Measurements from ENCODE around the gene FAM50B. TPM values are rescaled to one million over a fixed set of nuclear protein-coding genes. Genes with fewer than 3 reads are reported as not detected.

The FAM50B gene
- total and polyA plus RNA-seq, 2 of the 4 experiments (the other 2 are of a cell fraction) = 4.1 to 7.4 TPM

DNA sequence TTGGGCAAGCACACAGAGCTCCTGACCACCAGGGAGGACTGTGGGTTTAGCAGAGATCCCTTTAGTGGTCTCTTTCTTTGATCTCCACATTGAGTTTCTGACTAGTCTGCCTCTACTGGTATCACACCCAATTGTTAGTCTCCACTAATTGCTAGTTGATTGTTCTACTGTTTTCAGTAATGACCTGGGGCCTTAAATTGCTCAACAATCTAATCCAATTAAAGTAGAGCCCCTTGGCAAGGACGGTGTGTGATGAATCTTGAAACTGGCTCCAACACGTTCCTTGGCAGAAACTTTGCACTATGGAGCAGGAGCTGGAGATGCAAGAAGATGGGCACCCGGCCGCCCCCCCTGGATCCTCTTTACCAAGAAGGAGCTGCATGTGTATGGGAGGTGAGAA lies 12.3 kb downstream of the FAM50B start:
- H3K9me1 ChIP-seq (ENCODE audit: insufficient read depth, low read length) = no peaks in the 10 kb centered on the region
- no peak overlapping the region for H4K91ac ChIP-seq (ENCODE audit: insufficient read depth, low read depth, low read length)
- H3K56ac ChIP-seq (ENCODE audit: extremely low read depth, insufficient read depth, low read length) = no peak overlapping the region
- no peak overlapping the region for H4K5ac ChIP-seq (ENCODE audit: low read depth, low read length)
- in situ Hi-C loops (cut with MboI; ENCODE audit: low sequenced_read_pairs) = no loop called here
- no peak overlapping the region for H3K27ac ChIP-seq (ENCODE audit: insufficient read depth, low read length)
- H2AK9ac ChIP-seq (replicated peaks; ENCODE audit: low read depth, low read length, poor library complexity) = no peak overlapping the region
- H2BK5ac ChIP-seq (ENCODE audit: low read depth, low read length, poor library complexity, severe bottlenecking) = no peak overlapping the region
- 0 out of 2 replicates have a peak, but pooled peaks cover 4% of the 10 kb centered on the region for H3K27me3 ChIP-seq (ENCODE audit: control insufficient read depth, insufficient read depth, low read length)
- dilution Hi-C loops (cut with HindIII; ENCODE audit: low sequenced_read_pairs, unreplicated experiment) = no loop called here
- H3K9ac ChIP-seq (ENCODE audit: low read depth, low read length) = no peak overlapping the region
- H4K20me1 ChIP-seq (ENCODE audit: insufficient read depth, low read length) = no peaks in the 10 kb centered on the region
- H2BK120ac ChIP-seq (ENCODE audit: low read depth, low read length) = no peak overlapping the region
- ATAC-seq (ENCODE audit: low read depth) (no peak), DNase-seq (no peak)
- intact Hi-C loops (cut with micrococcal nuclease) = no loop called here
- H3K4ac ChIP-seq (ENCODE audit: low read depth, low read length) = no peak overlapping the region
- TF ChIP-seq FOS (IDR thresholded peaks at IDR 0.05; ENCODE audit: low read depth, low read length) (no peak), RCOR1 (IDR thresholded peaks at IDR 0.05; ENCODE audit: insufficient replicate concordance, low read length) (no peak), RAD21 (IDR thresholded peaks at IDR 0.05; ENCODE audit: low read length) (no peak), POLR2A (IDR thresholded peaks at IDR 0.05; ENCODE audit: low read depth, low read length) (no peak), MAFK (IDR thresholded peaks at IDR 0.05; ENCODE audit: low read depth, low read length) (no peak), SMC3 (IDR thresholded peaks at IDR 0.05; ENCODE audit: low read depth, low read length) (no peak), MAZ (IDR thresholded peaks at IDR 0.05; ENCODE audit: borderline replicate concordance, low read depth, low read length) (no peak), MXI1 (IDR thresholded peaks at IDR 0.05; ENCODE audit: borderline replicate concordance, low read depth, low read length) (no peak), CHD1 (IDR thresholded peaks at IDR 0.05; ENCODE audit: low read depth, low read length) (no peak), NFE2L2 (IDR thresholded peaks at IDR 0.05; ENCODE audit: low read depth, low read length) (no peak), BHLHE40 (IDR thresholded peaks at IDR 0.05; ENCODE audit: low read depth, low read length) (no peak), CEBPB (IDR thresholded peaks at IDR 0.05; ENCODE audit: low read depth, low read length) (no peak), RFX5 (IDR thresholded peaks at IDR 0.05; ENCODE audit: low read depth, low read length) (no peak)
- TF ChIP-seq, protein P1, sequence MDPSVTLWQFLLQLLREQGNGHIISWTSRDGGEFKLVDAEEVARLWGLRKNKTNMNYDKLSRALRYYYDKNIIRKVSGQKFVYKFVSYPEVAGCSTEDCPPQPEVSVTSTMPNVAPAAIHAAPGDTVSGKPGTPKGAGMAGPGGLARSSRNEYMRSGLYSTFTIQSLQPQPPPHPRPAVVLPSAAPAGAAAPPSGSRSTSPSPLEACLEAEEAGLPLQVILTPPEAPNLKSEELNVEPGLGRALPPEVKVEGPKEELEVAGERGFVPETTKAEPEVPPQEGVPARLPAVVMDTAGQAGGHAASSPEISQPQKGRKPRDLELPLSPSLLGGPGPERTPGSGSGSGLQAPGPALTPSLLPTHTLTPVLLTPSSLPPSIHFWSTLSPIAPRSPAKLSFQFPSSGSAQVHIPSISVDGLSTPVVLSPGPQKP (IDR thresholded peaks at IDR 0.05; ENCODE audit: borderline replicate concordance, low read depth, low read length) = no peak
- TF ChIP-seq, protein P2, sequence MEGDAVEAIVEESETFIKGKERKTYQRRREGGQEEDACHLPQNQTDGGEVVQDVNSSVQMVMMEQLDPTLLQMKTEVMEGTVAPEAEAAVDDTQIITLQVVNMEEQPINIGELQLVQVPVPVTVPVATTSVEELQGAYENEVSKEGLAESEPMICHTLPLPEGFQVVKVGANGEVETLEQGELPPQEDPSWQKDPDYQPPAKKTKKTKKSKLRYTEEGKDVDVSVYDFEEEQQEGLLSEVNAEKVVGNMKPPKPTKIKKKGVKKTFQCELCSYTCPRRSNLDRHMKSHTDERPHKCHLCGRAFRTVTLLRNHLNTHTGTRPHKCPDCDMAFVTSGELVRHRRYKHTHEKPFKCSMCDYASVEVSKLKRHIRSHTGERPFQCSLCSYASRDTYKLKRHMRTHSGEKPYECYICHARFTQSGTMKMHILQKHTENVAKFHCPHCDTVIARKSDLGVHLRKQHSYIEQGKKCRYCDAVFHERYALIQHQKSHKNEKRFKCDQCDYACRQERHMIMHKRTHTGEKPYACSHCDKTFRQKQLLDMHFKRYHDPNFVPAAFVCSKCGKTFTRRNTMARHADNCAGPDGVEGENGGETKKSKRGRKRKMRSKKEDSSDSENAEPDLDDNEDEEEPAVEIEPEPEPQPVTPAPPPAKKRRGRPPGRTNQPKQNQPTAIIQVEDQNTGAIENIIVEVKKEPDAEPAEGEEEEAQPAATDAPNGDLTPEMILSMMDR (conservative IDR thresholded peaks at IDR 0.05; ENCODE audit: low read depth, low read length) = no peak
- TF ChIP-seq, protein P3, sequence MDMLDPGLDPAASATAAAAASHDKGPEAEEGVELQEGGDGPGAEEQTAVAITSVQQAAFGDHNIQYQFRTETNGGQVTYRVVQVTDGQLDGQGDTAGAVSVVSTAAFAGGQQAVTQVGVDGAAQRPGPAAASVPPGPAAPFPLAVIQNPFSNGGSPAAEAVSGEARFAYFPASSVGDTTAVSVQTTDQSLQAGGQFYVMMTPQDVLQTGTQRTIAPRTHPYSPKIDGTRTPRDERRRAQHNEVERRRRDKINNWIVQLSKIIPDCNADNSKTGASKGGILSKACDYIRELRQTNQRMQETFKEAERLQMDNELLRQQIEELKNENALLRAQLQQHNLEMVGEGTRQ (IDR thresholded peaks at IDR 0.05; ENCODE audit: low read depth, low read length) = no peak
- H3K4me3 ChIP-seq (ENCODE audit: insufficient read depth, low read depth, low read length) = no peak overlapping the region
- H3K4me2 ChIP-seq (ENCODE audit: low read depth, low read length) = no peak overlapping the region
- POLR2A ChIA-PET (ENCODE audit: unreplicated experiment) = no interaction called here
- H2AK5ac ChIP-seq (ENCODE audit: low read depth, low read length) = no peak overlapping the region
- H3K14ac ChIP-seq (replicated peaks; ENCODE audit: low read depth, low read length) = no peak overlapping the region
- H2BK15ac ChIP-seq (ENCODE audit: low read depth, low read length) = no peak overlapping the region
- H3K79me1 ChIP-seq (ENCODE audit: low read depth in 1 of 2, low read length in 2 of 2) = no peaks in the 10 kb centered on the region
- H2AFZ ChIP-seq (replicated peaks; ENCODE audit: low read length, poor library complexity) = no peak overlapping the region
- no peaks in the 10 kb centered on the region for H3K36me3 ChIP-seq (ENCODE audit: control insufficient read depth, insufficient read depth, low read length)
- no peak overlapping the region for H4K8ac ChIP-seq (ENCODE audit: low read depth in 2 of 2, low read length in 2 of 2)
- H3K9me3 ChIP-seq (ENCODE audit: control insufficient read depth, insufficient read depth, low read length) = no peaks in the 10 kb centered on the region
- no TSS peak for BruUV-seq (replicated peaks)
- no peak overlapping the region for H3K18ac ChIP-seq (ENCODE audit: low read depth, low read length)
- no peaks in the 10 kb centered on the region for H3K4me1 ChIP-seq (ENCODE audit: control insufficient read depth, insufficient read depth, low read length)
- no peak overlapping the region for H2BK20ac ChIP-seq (ENCODE audit: low read depth, low read length)
- no CpG with 5 or more reads among the region's 4 CpGs for WGBS, 2 experiments (ENCODE audit: extremely low coverage in 2 of 2, insufficient read length in 1 of 2)
- CTCF ChIA-PET = no interaction called here
- H3K23ac ChIP-seq (ENCODE audit: low read depth, low read length) = no peak overlapping the region

Measured in IMR-90 (cell line).